Measurements from ENCODE around the gene ADGRA3. TPM values are rescaled to one million over a fixed set of nuclear protein-coding genes. Genes with fewer than 3 reads are reported as not detected.
A peak's percentile ranks its signal among the peaks of the same experiment; 100 is the strongest.

Gene ADGRA3
- total RNA-seq, 2 donors from 2014 or later, result 5.3 to 8.2 TPM

- H3K36me3 Mint-ChIP-seq, result no peaks in the 10 kb centered on the region
- H3K9me3 Mint-ChIP-seq, result no peaks in the 10 kb centered on the region
- H3K27ac Mint-ChIP-seq, result no peak overlapping the region
- peaks cover 0 to 2% of the 10 kb centered on the region in 2 donors for H3K4me1 Mint-ChIP-seq (ENCODE audit: low read depth in 2 of 2)
- H3K4me3 Mint-ChIP-seq, result no peak overlapping the region
- ATAC-seq, result no peak
- DNase-seq (ENCODE audit: low spot score), result no peak
- peaks cover 0 to 7% of the 10 kb centered on the region in 2 donors for H3K27me3 Mint-ChIP-seq
These were observed 7.0 kb upstream of the ADGRA3 start for GRCh38 chr4:22522706-22523501.

DNA sequence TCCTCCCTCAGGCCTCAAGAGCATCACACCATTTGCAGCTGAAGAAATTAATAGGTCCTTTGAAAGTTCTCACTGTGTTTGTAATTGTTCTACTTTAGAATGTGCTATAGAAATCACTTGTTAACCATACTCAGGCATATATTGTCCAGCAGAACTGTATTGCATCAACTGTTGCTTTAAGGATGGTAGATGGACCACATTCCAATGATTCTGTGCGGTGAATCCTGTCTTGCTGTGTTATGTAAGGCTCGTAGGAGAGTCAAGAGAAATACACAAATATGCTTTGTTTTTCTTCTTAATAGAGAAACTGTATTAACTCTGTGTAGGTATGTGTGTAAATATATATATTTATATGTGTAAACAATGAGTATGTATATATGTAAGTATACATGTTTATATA is 6.3 kb upstream of the ADGRA3 start:
- Mint-ChIP-seq H3K4me1 (ENCODE audit: low read depth in 2 of 2) (peaks cover 0 to 2% of the 10 kb centered on the region in 2 donors), H3K27ac (no peak overlapping the region), H3K27me3 (peaks cover 0 to 3% of the 10 kb centered on the region in 2 donors), H3K9me3 (no peaks in the 10 kb centered on the region), H3K36me3 (no peaks in the 10 kb centered on the region), H3K4me3 (no peak overlapping the region)
- ATAC-seq (no peak), DNase-seq (ENCODE audit: low spot score) (no peak)

GRCh38 chr4:22521240-22521639 is 5.4 kb upstream of the ADGRA3 start:
- Mint-ChIP-seq H3K36me3 (no peaks in the 10 kb centered on the region), H3K27ac (no peak overlapping the region), H3K4me3 (no peak overlapping the region), H3K9me3 (no peaks in the 10 kb centered on the region), H3K4me1 (ENCODE audit: low read depth in 2 of 2) (peaks cover 0 to 10% of the 10 kb centered on the region in 2 donors), H3K27me3 (peaks cover 0 to 3% of the 10 kb centered on the region in 2 donors)
- ATAC-seq, result no peak
- DNase-seq (ENCODE audit: low spot score), result no peak

DNA sequence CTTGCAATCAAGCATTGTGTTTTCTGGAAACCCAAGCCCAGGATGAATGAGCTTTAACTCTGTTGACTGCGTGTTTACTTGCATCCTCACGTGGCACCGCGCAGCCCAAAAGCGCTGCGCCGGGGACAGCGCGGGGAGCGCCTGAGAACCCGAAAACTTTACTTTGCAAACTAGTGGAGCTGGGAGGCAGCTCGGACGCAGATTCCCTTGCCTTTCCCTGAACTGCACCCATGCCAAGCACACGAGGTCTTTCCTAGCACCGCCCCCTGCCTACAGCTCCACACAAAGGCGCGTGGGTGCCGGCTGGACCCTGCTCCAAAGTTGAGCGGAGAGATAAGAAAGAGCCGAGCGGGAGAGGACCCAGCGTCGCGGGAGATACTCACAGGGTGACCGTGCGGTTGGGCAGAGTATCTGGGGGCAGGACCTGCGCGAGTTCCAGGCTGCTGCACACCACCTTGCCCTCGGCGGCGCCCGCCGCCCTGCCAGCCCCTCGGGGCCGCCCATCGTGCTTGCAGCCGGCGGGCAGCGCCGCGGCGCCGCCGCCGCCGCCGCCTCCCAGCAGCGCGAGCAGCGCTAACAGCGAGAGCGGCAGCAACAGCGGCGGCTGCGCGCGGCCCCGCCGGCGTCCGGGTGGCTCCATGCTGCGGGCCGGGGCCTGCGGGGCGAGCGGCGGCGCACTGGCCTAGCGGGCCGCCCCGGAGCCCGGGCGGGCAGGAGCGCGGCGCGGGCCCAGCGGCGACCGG is 550 bp downstream of the ADGRA3 start:
- Mint-ChIP-seq H3K4me1 (ENCODE audit: low read depth in 2 of 2) (peaks cover 13 to 20% of the 10 kb centered on the region in 2 donors), H3K9me3 (no peaks in the 10 kb centered on the region), H3K36me3 (no peaks in the 10 kb centered on the region), H3K4me3 (peak overlapping the region; percentile 90), H3K27me3 (no peaks in the 10 kb centered on the region), H3K27ac (peak overlapping the region in 1 of 2 donors; percentile 89)
- ATAC-seq, result peak; percentile 80 to 87
- no peak for DNase-seq (ENCODE audit: low spot score)

GRCh38 chr4:22514481-22514880 is 1.4 kb downstream of the ADGRA3 start:
- Mint-ChIP-seq H3K4me1 (ENCODE audit: low read depth in 2 of 2) (peaks cover 13 to 22% of the 10 kb centered on the region in 2 donors), H3K9me3 (no peaks in the 10 kb centered on the region), H3K36me3 (no peaks in the 10 kb centered on the region), H3K27me3 (no peaks in the 10 kb centered on the region), H3K27ac (no peak overlapping the region), H3K4me3 (peak overlapping the region; percentile 90)
- ATAC-seq (no peak), DNase-seq (ENCODE audit: low spot score) (no peak)

DNA sequence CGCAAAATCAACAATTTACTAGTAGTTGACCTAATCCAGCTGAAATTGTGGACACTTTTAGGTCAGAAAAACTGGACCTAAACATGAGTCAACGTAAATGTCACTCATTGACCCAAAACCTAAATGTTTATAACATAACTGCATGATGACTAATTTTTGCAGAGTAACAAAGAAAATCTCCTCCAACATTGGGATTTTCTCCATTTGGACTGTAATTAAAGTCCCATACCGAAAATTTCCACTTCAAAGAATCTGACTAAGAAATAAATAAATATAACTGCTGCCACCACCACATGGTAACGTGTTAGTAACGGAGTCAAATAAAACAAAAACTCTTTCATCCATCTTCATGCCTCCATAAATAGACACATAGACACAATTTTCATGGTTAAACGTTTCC is 1.9 kb downstream of the ADGRA3 start:
- Mint-ChIP-seq H3K27me3 (no peaks in the 10 kb centered on the region), H3K9me3 (no peaks in the 10 kb centered on the region), H3K27ac (no peak overlapping the region), H3K4me3 (peak overlapping the region; percentile 90), H3K4me1 (ENCODE audit: low read depth in 2 of 2) (peaks cover 13 to 22% of the 10 kb centered on the region in 2 donors), H3K36me3 (no peaks in the 10 kb centered on the region)
- DNase-seq (ENCODE audit: low spot score) (no peak), ATAC-seq (no peak)

GRCh38 chr4:22512306-22512705 is 3.6 kb downstream of the ADGRA3 start:
- Mint-ChIP-seq H3K36me3 (no peaks in the 10 kb centered on the region), H3K27ac (no peak overlapping the region), H3K9me3 (no peaks in the 10 kb centered on the region), H3K4me3 (no peak overlapping the region), H3K27me3 (no peaks in the 10 kb centered on the region), H3K4me1 (ENCODE audit: low read depth in 2 of 2) (peaks cover 13 to 23% of the 10 kb centered on the region in 2 donors)
- ATAC-seq (no peak), DNase-seq (ENCODE audit: low spot score) (no peak)

DNA sequence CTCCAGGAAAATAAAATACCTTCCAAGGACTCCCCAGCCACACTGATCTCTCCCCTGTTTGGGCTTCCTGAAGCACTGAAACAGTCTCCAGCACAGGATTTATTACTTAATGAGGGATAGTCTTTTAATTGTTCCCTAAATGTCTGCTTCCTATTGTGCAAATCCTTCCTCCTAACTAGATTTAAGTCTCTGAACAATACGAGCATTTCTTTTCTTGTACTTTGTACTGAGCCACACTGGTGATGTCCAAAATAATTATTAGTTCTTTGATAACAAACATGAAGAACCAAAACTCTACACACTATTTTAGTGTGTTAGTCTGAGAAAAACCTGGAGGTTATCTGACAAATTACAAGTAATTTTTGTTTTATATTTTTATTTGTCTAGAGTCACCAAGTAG is 5.1 kb downstream of the ADGRA3 start:
- Mint-ChIP-seq H3K4me3 (no peak overlapping the region), H3K27me3 (no peaks in the 10 kb centered on the region), H3K9me3 (no peaks in the 10 kb centered on the region), H3K36me3 (no peaks in the 10 kb centered on the region), H3K27ac (no peak overlapping the region), H3K4me1 (ENCODE audit: low read depth in 2 of 2) (peaks cover 14 to 22% of the 10 kb centered on the region in 2 donors)
- no peak for ATAC-seq
- no peak for DNase-seq (ENCODE audit: low spot score)

GRCh38 chr4:22508376-22508775 is 7.5 kb downstream of the ADGRA3 start:
- no peak for DNase-seq (ENCODE audit: low spot score)
- H3K27me3 Mint-ChIP-seq, result no peaks in the 10 kb centered on the region
- H3K27ac Mint-ChIP-seq, result no peak overlapping the region
- H3K4me3 Mint-ChIP-seq, result no peak overlapping the region
- no peaks in the 10 kb centered on the region for H3K36me3 Mint-ChIP-seq
- peaks cover 6 to 21% of the 10 kb centered on the region in 2 donors for H3K4me1 Mint-ChIP-seq (ENCODE audit: low read depth in 2 of 2)
- no peaks in the 10 kb centered on the region for H3K9me3 Mint-ChIP-seq
- ATAC-seq, result no peak

GRCh38 chr4:22504922-22505321 is 10.9 kb downstream of the ADGRA3 start:
- Mint-ChIP-seq H3K4me1 (ENCODE audit: low read depth in 2 of 2) (peaks cover 6 to 14% of the 10 kb centered on the region in 2 donors), H3K27ac (no peak overlapping the region), H3K4me3 (no peak overlapping the region), H3K36me3 (no peaks in the 10 kb centered on the region), H3K9me3 (no peaks in the 10 kb centered on the region), H3K27me3 (no peaks in the 10 kb centered on the region)
- ATAC-seq (no peak), DNase-seq (ENCODE audit: low spot score) (no peak)

DNA sequence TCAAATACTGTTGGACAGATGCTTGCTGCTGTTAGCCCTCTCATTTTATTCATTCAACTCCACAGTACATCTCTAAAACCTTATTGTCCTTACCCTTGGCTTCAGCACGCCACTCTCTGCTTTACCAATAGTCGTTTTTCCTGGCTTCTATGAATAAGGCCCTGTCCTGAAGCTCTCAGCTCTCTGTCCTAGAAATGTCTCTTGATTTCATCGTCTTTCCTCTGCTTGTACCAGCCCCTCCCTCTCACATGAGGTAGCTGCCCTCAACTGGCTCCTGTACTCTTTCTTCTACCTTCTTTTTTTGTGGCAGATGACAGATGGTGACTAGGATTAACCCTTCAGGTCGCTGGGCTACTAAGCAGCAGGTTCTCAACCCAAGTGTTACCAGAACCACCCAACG is 11.4 kb downstream of the ADGRA3 start:
- Mint-ChIP-seq H3K4me1 (ENCODE audit: low read depth in 2 of 2) (peaks cover 6 to 14% of the 10 kb centered on the region in 2 donors), H3K36me3 (no peaks in the 10 kb centered on the region), H3K4me3 (no peak overlapping the region), H3K27me3 (no peaks in the 10 kb centered on the region), H3K9me3 (no peaks in the 10 kb centered on the region), H3K27ac (no peak overlapping the region)
- DNase-seq (ENCODE audit: low spot score), result no peak
- no peak for ATAC-seq

- no peaks in the 10 kb centered on the region for H3K36me3 Mint-ChIP-seq
- no peak for ATAC-seq
These were observed 12.7 kb downstream of the ADGRA3 start for GRCh38 chr4:22502895-22503814.

GRCh38 chr4:22501715-22502095 is 14.2 kb downstream of the ADGRA3 start:
- H3K27ac Mint-ChIP-seq, result no peak overlapping the region
- peaks cover 6 to 11% of the 10 kb centered on the region in 2 donors for H3K4me1 Mint-ChIP-seq (ENCODE audit: low read depth in 2 of 2)
- H3K9me3 Mint-ChIP-seq, result no peaks in the 10 kb centered on the region
- no peak for DNase-seq (ENCODE audit: low spot score)
- ATAC-seq, result no peak
- no peaks in the 10 kb centered on the region for H3K27me3 Mint-ChIP-seq
- no peaks in the 10 kb centered on the region for H3K36me3 Mint-ChIP-seq
- H3K4me3 Mint-ChIP-seq, result no peak overlapping the region

More at GRCh38 chr4:22502895-22503814, 12.7 kb downstream of the ADGRA3 start:
- no peaks in the 10 kb centered on the region for H3K27me3 Mint-ChIP-seq
- no peak overlapping the region for H3K27ac Mint-ChIP-seq
- H3K4me3 Mint-ChIP-seq, result no peak overlapping the region
- H3K4me1 Mint-ChIP-seq (ENCODE audit: low read depth in 2 of 2), result peaks cover 6 to 11% of the 10 kb centered on the region in 2 donors
- DNase-seq (ENCODE audit: low spot score), result no peak
- no peaks in the 10 kb centered on the region for H3K9me3 Mint-ChIP-seq

All from natural killer cell treated with Interleukin-12 subunit alpha and Interleukin-12 subunit beta and Interleukin-15 and Interleukin-18, amount 100 ng/mL, for 72 hours (primary cell).